LHCN-M2 (cell line): ENCODE measurements around the gene CENPP. TPM values are rescaled to one million over a fixed set of nuclear protein-coding genes. Genes with fewer than 3 reads are reported as not detected.

Experiments
- DNase-seq: peaks from one replicate; pipeline ENCODE4 v3.0.0-alpha.2; 2012; ENCODE audit warnings: low read depth
- total RNA-seq: library from RNA; depleted of rRNA; stranded (reverse); fragments of >200 nt; gene quantifications from 2 replicates; pipeline ENCODE4 v1.2.3, GENCODE V29; 2014

CENPP gene
- total RNA-seq, 1 experiment from 2014 or later, result 12.0 TPM

GRCh38 chr9:92312887-92313623 is 12.7 kb upstream of the CENPP start:
- no peak for DNase-seq

- no peak for DNase-seq
Measured at GRCh38 chr9:92313624-92314012, 12.1 kb upstream of the CENPP start.

- no peak for DNase-seq
Measured at GRCh38 chr9:92315456-92315855, 10.3 kb upstream of the CENPP start.

- DNase-seq, result no peak
Measured at GRCh38 chr9:92324431-92324830, 1.3 kb upstream of the CENPP start.

DNA sequence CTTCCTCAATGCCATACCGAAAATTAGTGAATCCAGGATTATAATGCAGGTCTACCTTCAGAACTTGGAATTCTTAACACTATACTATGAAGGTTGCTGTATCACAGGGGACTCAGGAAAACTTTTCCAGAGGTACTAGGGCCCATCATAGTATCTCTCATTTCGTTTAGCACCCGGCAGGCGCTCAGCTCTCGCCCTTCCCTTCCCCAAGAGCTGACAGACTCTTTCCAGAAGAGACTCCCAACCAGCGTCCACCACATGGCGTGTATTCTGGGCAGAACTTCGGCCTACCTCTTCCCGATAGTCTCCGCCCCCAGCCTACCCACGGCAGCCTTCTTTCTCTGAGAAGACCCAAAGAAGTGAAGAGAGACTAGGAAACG is 874 bp upstream of the CENPP start:
- DNase-seq, result no peak

GRCh38 chr9:92325991-92326500 is 293 bp downstream of the CENPP start:
- DNase-seq, result no peak

- no peak for DNase-seq
Measured at GRCh38 chr9:92327283-92327850, 1.6 kb downstream of the CENPP start.

DNA sequence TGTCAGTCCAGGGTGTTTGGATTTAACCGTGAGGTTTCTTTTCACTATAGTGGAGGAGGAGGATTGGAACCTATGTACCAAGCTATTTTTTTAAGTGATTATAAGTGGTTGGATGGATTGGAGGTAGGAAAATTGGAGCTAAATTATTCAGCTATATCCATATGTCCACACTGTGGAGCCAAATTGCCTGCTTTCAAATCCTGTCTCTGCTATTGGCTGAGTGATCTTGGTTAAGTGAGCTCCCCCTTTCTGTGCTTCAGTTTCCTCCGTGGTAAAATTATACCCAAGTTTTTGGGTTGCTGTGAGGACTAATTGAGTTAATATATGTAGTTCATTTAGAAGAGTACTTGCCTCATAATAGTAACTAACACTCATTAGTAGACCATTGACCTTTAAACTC is 2.5 kb downstream of the CENPP start:
- peak; percentile 65 for DNase-seq

GRCh38 chr9:92332577-92333281 is 7.0 kb downstream of the CENPP start:
- peak; percentile 56 for DNase-seq

GRCh38 chr9:92333282-92333634 is 7.5 kb downstream of the CENPP start:
- no peak for DNase-seq

DNA sequence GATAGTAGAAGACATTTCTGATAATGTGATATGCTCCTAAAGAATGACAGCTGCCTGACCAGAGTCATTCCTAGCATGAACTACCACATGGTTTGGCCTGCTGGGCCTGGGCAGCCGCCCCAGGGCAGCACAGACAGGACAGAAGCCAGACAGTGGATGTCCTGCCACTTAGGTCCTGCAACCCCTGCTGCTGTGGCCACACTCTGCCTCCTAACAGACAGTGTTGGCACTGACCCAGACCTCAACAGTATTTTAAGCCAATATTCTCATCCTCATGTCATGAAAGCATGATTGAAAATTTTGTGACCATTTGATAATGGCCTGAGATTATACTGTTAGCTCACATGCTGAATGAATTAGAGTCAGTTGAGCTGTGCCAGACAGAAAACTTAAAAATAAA is 15.8 kb downstream of the CENPP start:
- no peak for DNase-seq

DNA sequence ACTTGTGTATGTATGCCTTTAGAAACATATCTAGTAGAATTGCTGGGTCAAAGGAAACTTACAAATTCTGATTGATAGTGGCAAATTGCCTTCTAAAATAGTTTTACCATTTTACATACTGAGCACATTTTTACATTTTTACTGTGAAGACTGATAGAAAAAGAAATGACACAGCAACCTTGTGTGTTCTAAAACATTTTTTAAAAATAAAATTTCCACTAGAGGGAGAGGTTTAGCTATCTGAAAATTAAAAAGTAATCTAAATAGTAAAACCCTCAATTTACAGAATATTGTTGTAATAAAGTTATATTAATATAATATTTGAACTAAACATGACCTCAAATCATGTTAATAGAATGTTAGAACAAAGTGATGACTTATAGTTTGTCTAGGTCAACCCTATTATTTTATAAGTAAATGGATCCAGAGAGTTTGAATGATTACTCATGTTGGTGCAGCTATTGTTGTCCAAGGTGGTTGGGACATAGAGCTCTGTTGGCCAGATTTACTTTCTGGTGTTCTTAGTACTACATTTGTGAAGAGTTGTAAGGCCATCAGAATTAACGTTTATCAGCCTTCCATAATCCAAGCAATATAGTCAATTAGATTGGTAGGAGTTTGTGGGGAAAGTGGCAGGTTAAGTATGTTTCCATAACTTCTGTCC is 17.2 kb downstream of the CENPP start:
- DNase-seq, result no peak

DNA sequence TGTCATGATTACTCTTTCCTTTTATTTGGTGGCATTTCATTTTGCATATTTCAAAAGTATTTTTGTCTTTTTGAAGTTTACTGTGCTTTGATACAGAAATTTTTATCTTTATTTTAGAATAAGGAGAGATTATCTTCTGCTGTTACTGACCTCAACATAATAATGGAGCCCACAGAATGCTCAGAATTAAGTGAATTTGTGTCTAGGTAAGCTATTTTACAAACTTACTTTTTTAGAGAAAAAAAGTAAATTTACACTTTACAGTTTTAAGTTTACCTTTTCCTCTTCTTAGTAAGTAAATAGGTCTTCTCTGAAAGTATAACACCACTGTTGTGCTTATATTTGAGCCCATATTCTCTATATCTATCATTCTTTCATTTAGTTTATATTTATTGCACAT is 19.8 kb downstream of the CENPP start:
- no peak for DNase-seq

DNA sequence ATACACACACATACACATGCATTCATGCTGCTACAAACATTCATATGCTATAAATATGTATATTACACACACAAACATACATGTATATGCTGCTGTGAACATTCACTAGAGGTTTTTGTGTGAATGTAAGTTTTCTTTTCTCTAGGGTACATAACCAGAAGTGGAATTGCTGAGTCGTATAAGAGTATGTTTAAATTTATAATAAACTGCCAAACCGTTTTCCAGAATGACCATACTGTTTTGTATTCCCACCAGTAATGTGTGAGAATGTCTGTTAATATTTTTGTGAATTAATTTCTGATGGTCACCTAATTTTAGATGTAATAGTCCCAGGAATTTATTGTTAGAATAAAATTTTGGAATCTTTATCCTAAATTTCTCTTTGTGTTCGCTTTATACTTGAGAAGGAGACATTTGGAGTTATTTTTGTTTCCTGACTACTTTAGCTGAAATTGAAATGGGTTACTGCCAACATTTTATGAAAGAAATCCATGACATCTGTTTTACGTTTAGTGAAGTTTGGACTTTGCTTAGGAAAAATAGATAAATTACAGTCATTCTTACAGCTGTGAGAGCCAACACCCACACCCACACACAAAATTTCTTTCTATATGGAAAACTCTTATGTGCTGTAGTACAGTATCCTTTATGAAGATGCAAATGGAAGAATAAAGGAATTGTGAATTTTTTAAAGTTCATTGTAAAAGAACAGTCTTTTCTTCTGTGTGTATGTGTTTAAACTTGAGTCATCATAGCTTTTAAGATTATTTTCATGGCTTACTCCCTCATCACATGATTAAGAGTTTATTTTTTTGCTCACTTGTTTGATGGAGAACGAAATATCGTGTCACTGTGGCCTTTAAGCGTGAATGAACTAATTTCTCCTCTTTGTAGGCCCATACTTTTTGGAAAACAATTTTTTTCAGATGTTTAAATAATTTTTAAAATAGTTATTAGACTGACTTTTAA is 24.3 kb downstream of the CENPP start:
- DNase-seq, result no peak

GRCh38 chr9:92350740-92351133 is 25.0 kb downstream of the CENPP start:
- DNase-seq, result no peak

DNA sequence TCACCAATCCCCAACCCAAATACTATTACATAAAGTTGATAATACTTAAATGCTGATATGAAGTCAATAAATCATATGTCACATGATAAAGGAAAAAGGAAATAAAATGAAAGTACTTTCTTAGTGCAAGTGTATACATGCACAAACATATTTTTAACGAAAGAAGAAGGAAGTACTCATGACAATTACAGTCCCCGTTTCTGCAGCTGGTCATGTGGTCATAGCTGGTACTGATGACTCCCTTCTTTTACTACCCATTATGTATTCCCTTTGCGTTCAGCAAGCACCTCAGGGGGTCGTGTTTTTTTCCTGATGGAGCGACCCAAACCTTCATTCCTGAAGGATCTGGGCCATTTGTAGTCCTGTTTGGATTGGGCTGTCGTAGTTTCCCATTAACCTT is 27.3 kb downstream of the CENPP start:
- DNase-seq, result no peak

GRCh38 chr9:92359394-92359995 is 33.7 kb downstream of the CENPP start:
- no peak for DNase-seq

DNA sequence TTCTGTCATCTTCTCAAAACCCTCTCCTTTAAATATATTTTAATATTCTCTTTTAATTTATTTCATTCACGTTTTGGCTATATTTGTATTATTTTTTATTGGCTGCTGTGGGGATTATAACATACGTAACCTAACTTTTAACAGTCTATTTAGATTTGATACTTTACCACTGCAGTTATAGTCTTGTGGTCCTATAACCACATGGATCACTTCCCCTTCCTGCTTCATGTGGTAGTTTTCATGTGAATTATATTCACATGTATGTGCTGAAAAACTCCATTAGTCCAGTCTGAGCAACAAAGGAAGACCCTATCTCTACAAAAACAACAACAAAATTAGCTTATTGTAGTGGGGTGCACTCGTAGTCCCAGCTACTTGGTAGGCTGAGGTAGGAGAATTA is 34.3 kb downstream of the CENPP start:
- no peak for DNase-seq

DNA sequence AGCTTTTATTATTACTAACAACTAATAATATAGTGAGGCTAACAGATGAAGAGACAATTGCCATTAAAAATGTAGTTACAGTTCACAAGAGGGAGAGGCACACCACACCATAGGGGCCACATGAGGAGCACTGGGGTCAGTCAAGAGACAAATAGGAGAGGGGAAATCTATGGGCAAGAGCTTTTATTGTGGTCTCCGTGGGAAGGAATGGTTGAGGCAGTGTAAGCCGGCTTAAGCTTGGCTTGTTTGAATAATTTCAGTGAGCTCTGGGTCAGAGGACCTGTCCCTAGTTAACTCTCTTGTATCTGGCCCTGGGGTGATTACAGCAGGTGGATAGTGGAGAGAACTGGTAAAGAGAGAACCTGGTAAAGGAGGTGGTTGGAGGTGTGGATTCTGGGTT is 43.3 kb downstream of the CENPP start:
- DNase-seq, result no peak

DNA sequence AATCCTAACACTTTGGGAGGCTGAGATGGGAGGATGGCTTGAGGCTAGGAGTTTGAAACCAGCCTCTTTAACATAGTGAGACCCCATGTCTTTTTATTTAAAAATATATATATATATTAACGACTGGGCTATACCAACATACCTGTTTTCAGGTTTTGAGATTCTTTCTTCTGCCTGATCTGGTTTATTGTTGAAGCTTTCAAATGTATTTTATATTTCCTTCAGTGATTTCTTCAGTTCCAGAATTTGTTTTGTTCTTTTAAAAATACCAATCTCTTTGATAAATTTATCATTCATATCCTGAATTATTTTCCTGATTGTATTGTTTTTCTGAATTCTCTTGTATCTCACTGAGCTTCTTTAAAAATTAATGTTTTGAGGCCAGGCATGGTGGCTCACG is 47.4 kb downstream of the CENPP start:
- DNase-seq, result no peak

GRCh38 chr9:92377876-92378275 is 52.1 kb downstream of the CENPP start:
- no peak for DNase-seq
